Stimulated activated CD4-positive, alpha-beta T cell treated with anti-CD3 and anti-CD28 coated beads, Interleukin-15, amount 100 ng/mL, for 48 hours (primary cell): ENCODE measurements around the gene SUGCT.
"Not testable (repeated sequence)": the region's sequence is repeated elsewhere in the genome, so short reads cannot be mapped to it uniquely, and the experiment has no call there.

Experiments
- DNase-seq, 2 donors: peaks; one replicate each; pipeline ENCODE4 v3.0.0-alpha.2; 2020; ENCODE audit warnings: low read depth in 2 of 2

SUGCT gene

GRCh38 chr7:40611095-40611871 is 476.5 kb downstream of the SUGCT start:
- DNase-seq = no peak

- no peak for DNase-seq
Measured at GRCh38 chr7:40612298-40612697, 477.5 kb downstream of the SUGCT start.

GRCh38 chr7:40619647-40620046 is 484.8 kb downstream of the SUGCT start:
- no peak for DNase-seq

- no peak for DNase-seq
Measured at GRCh38 chr7:40621592-40621998, 486.8 kb downstream of the SUGCT start.

- no peak for DNase-seq
Measured at GRCh38 chr7:40622941-40623501, 488.2 kb downstream of the SUGCT start.

GRCh38 chr7:40623863-40624262 is 489.1 kb downstream of the SUGCT start:
- DNase-seq = no peak

GRCh38 chr7:40627361-40627760 is 492.6 kb downstream of the SUGCT start:
- not testable (repeated sequence) for DNase-seq

- no peak for DNase-seq
Measured at GRCh38 chr7:40629891-40630290, 495.1 kb downstream of the SUGCT start.

GRCh38 chr7:40634118-40634517 is 499.3 kb downstream of the SUGCT start:
- no peak for DNase-seq

- DNase-seq = no peak
Measured at GRCh38 chr7:40638545-40639320, 503.9 kb downstream of the SUGCT start.

- DNase-seq = no peak
Measured at GRCh38 chr7:40640566-40640965, 505.8 kb downstream of the SUGCT start.

GRCh38 chr7:40641701-40642100 is 506.9 kb downstream of the SUGCT start:
- no peak for DNase-seq

- no peak for DNase-seq
Measured at GRCh38 chr7:40643664-40644063, 508.9 kb downstream of the SUGCT start.

GRCh38 chr7:40644454-40645188 is 509.8 kb downstream of the SUGCT start:
- no peak for DNase-seq

GRCh38 chr7:40645197-40645596 is 510.4 kb downstream of the SUGCT start:
- DNase-seq = no peak

- DNase-seq = no peak
Measured at GRCh38 chr7:40646717-40647116, 511.9 kb downstream of the SUGCT start.

- no peak for DNase-seq
Measured at GRCh38 chr7:40647719-40648118, 512.9 kb downstream of the SUGCT start.

- DNase-seq = no peak
Measured at GRCh38 chr7:40649247-40649646, 514.4 kb downstream of the SUGCT start.

GRCh38 chr7:40650903-40651302 is 516.1 kb downstream of the SUGCT start:
- not testable (repeated sequence) for DNase-seq

GRCh38 chr7:40654171-40654570 is 519.4 kb downstream of the SUGCT start:
- no peak for DNase-seq

- no peak for DNase-seq
Measured at GRCh38 chr7:40655426-40655825, 520.6 kb downstream of the SUGCT start.

- DNase-seq = no peak
Measured at GRCh38 chr7:40656349-40656748, 521.5 kb downstream of the SUGCT start.
